IPS-20b (cell line): Measurements from ENCODE around the gene ITGA5.
"Not testable (repeated sequence)": the region's sequence is repeated elsewhere in the genome, so short reads cannot be mapped to it uniquely, and the experiment has no call there.

Source experiments
- H3K27ac ChIP-seq: one replicate; pipeline ENCODE4 v1.5.1; 2013; ENCODE audit warnings: low read length
- H3K27me3 ChIP-seq: 2 replicates; pipeline ENCODE4 v1.6.1; 2013; ENCODE audit warnings: mild to moderate bottlenecking, low read length, inconsistent platforms; ENCODE audit not compliant: insufficient read depth
- H3K36me3 ChIP-seq: 2 replicates; pipeline ENCODE4 v1.6.1; 2013; ENCODE audit warnings: low read depth, mild to moderate bottlenecking, inconsistent platforms, low read length, moderate library complexity; ENCODE audit not compliant: insufficient read depth
- H3K4me1 ChIP-seq: 2 replicates; pipeline ENCODE4 v1.6.1; 2013; ENCODE audit warnings: mild to moderate bottlenecking, control low read depth, inconsistent platforms, low read length, moderate library complexity; ENCODE audit not compliant: insufficient read depth
- H3K4me3 ChIP-seq: 2 replicates; pipeline ENCODE4 v1.5.1; 2013; ENCODE audit warnings: mild to moderate bottlenecking, low read length, inconsistent platforms
- H3K9ac ChIP-seq: 2 replicates; pipeline ENCODE4 v1.6.1; 2013; ENCODE audit warnings: low read depth, mild to moderate bottlenecking, inconsistent platforms, low read length, moderate library complexity
- H3K9me3 ChIP-seq: 2 replicates; pipeline ENCODE4 v1.6.1; 2013; ENCODE audit warnings: mild to moderate bottlenecking, low read depth, low read length, inconsistent platforms; ENCODE audit not compliant: insufficient read depth

Gene ITGA5

DNA sequence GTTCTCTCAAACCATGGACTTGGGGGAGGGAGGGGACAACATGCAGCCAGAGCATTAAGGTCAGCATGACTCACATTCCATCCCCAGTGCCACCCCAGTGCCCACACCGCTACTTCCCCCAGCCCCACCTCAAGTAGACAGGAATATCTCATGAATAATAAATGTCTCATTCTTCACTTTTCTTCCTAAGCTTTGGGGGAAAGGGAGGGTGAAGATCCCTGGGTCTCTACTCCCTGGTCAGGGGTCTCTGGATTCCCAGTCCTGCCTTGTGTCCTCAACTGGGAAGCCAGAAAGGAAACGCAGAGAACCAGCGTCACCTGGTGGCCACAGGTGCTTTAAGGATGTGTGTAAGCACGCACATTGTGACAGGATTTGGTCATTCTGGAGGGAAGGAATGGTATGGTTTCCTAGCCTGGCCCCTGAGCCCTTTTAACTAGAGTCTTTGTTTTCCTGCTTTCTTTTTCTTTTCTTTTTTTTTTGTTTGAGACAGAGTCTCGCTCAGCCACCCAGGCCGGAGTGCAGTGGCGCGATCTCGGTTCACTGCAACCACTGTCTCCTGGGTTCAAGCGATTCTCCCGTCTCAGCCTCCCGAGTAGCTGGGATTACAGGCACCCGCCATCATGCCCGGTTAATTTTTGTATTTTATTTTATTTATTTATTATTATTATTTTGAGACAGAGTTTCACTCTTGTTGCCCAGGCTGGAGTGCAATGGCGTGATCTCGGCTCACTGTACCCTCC is 58.2 kb downstream of the ITGA5 start:
- H3K4me1 ChIP-seq, result peaks cover 30% of the 10 kb centered on the region

DNA sequence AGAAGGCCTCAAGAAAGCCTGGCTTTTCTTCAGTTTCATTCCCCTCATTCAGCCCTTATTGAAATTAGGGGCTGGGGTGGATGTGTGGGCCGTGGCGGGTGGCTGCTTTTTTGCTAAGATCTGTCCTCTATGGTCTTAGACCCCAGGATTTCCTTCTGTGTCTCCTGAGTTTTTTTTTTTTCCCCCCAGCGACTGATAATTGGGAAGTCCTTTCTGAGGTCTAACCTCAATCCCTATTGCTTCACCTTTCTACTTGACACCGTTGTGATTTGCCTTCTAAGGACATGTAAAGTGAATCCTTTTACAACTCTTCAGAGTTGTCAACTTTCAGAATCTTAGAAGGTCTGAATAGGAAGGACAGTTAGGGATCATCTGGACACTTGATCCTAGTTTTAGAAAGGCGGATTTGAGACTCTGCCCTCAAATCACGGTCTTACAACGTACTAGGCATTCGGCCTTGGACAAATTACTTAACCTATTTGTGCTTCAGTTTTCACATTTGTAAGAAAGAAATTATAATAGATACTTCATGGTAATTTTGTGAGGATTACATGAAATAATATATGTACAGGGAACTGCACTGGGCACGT is 59.2 kb downstream of the ITGA5 start:
- H3K9me3 ChIP-seq, result no peaks in the 10 kb centered on the region
- H3K27me3 ChIP-seq, result 0 out of 2 replicates have a peak, but pooled peaks cover 6% of the 10 kb centered on the region
- H3K36me3 ChIP-seq, result no peaks in the 10 kb centered on the region
- H3K4me3 ChIP-seq, result peak overlapping the region; percentile 82
- H3K9ac ChIP-seq, result peak overlapping the region; percentile 70; the same call in 1 of the 2 replicates
- H3K27ac ChIP-seq, result no peak overlapping the region
- H3K4me1 ChIP-seq, result peaks cover 41% of the 10 kb centered on the region

More for the DNA sequence above, 58.2 kb downstream of the ITGA5 start:
- H3K9me3 ChIP-seq, result no peaks in the 10 kb centered on the region
- no peaks in the 10 kb centered on the region for H3K36me3 ChIP-seq
- H3K9ac ChIP-seq, result no peak overlapping the region
- H3K4me3 ChIP-seq, result no peak overlapping the region
- no peak overlapping the region for H3K27ac ChIP-seq
- 0 out of 2 replicates have a peak, but pooled peaks cover 7% of the 10 kb centered on the region for H3K27me3 ChIP-seq

DNA sequence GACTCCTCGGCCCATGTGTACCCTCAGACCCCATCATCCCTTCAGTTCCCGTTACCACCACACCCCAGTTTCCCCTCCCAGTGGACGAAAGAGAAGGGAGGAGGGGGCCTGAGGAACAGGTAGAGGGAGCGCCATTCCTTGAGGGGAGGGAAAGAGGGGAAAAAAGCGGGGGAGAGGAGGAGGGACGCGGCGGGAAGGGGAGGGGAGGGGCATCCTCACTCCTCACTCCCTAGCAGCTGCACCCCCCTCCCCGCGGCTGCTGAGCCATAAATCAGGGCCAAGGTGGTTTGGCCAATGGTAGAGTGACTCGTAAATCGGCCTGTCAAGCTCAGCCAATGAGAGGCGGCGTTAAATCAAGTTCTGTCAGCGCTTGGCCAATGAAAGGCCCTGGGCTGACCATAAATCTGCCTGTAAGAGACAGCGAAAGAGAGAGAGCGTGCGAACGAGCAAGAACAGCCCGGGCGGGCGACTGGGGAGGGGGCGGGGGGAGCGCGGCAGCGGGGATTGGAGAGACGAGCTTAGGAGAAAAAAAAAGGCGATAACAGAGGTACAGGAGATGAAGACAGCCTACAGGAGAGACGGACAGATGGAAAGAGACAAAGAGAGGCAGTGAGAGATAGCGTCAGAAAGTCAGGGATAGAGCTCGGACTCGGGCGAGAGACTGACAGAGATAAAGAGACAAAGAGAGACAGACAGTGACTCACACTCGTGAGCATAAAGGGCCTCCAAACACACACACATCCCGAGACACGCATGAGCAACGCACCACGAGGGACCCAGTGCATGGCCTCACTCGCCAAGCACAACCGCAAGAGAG is 59.9 kb downstream of the ITGA5 start:
- peaks cover 44% of the 10 kb centered on the region for H3K4me1 ChIP-seq
- no peaks in the 10 kb centered on the region for H3K36me3 ChIP-seq
- peak overlapping the region; percentile 73 for H3K27ac ChIP-seq
- no peaks in the 10 kb centered on the region for H3K27me3 ChIP-seq
- peak overlapping the region; percentile 82 for H3K4me3 ChIP-seq
- H3K9me3 ChIP-seq, result no peaks in the 10 kb centered on the region
- H3K9ac ChIP-seq, result peak overlapping the region; percentile 82; the same call in 1 of the 2 replicates

DNA sequence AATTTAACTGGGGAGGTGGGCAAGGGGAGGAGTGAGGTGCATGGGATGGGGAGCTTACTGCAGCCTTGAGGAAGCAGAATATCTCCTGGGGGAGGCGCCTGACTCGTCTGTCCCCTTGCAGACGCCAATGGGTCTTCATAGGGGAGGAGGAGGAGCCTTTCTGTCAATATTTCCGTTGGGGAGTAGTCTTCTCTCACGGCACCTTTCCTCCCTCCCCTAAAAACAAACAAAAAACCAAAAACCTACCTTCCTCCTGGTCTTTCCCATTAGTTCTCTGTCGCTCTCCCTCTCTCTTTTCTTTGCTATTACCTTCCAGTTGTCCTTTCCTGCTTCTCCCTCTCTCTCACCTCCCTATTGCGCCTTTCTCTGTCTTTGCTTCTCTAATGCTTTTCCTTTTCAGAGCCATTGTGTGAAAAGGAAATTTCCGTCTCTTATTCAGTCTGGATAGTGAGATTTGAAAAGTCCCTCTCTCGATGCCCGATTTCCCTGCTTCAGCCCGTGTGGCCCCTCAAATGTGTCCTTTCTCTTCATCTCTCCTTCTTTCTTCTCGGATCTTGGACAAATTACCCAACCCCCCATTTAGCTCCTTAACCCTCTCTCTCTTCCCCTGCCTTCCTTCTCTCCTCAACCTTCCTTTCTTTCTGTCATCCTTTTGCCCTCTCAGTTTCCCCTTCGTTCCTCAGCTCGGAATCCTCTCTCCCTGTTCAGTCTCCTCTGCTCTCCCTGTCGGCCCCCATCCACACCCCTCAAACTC is 60.7 kb downstream of the ITGA5 start:
- Histone ChIP-seq H3K27ac (peak overlapping the region; percentile 73), H3K36me3 (no peaks in the 10 kb centered on the region), H3K4me3 (peak overlapping the region; percentile 82), H3K27me3 (no peaks in the 10 kb centered on the region), H3K4me1 (peaks cover 49% of the 10 kb centered on the region), H3K9ac (peak overlapping the region; percentile 82; the same call in 1 of the 2 replicates), H3K9me3 (no peaks in the 10 kb centered on the region)

DNA sequence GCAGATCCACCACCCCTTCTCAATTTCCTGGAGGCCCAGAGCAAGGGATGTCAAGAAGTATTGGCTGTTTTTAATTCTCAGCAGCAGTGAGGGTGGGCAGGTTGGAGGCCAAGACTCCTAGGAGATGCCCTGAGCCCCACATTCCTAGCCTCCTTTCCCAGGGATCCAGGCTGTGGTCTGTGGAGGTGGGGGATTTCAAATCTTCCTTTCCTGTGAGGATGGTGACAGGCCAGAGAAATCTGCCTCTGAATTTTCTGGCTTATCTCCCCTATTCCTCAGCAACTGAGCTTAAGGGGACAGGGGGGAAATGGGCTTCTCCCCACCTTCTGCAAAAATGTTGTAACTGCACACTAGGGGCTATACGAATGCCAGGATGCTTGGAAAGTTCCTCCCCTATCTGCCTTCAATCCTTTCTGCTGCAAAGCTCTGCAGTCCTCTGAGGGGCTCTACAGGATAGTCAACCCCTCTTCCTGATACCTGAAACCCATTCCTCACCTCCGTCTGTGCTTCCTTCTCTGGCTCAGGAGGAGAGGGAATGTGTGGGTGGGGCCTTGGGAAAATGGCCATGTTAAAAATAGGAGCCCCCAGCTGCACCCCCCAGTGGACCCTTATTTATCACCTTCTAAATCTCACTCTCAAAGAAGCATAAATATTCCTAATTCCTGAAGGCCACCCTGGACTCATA is 61.4 kb downstream of the ITGA5 start:
- Histone ChIP-seq H3K9ac (peak overlapping the region; percentile 82; the same call in 1 of the 2 replicates), H3K9me3 (no peaks in the 10 kb centered on the region), H3K27me3 (no peaks in the 10 kb centered on the region), H3K27ac (no peak overlapping the region), H3K4me1 (peaks cover 56% of the 10 kb centered on the region), H3K4me3 (peak overlapping the region; percentile 82), H3K36me3 (no peaks in the 10 kb centered on the region)

DNA sequence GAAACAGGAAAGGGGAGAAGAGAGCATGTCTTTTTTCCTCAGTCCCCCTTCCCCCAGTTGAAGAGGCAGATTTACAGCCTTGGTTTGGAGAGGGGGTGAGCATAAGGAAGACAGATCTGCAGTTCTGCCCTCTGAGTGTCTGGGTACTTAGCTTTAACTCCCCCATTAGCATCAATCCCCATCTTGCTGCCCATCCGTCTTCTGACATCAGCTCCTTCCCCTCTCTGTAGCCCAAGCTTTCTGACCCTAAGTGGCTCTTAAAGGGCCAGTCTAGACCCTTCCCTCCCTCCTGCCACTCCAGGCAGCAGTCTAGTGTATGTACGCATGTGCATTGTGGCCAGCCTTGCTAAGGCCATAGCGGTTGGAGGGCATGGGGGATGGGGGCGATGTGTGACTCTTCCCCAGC is 62.1 kb downstream of the ITGA5 start:
- peak overlapping the region; percentile 82; the same call in 1 of the 2 replicates for H3K4me3 ChIP-seq
- H3K9ac ChIP-seq, result peak overlapping the region; percentile 82
- H3K9me3 ChIP-seq, result no peaks in the 10 kb centered on the region
- H3K36me3 ChIP-seq, result no peaks in the 10 kb centered on the region
- H3K27ac ChIP-seq, result peak overlapping the region; percentile 4
- H3K27me3 ChIP-seq, result no peaks in the 10 kb centered on the region; the same call in 1 of the 2 replicates
- H3K4me1 ChIP-seq, result peaks cover 59% of the 10 kb centered on the region

DNA sequence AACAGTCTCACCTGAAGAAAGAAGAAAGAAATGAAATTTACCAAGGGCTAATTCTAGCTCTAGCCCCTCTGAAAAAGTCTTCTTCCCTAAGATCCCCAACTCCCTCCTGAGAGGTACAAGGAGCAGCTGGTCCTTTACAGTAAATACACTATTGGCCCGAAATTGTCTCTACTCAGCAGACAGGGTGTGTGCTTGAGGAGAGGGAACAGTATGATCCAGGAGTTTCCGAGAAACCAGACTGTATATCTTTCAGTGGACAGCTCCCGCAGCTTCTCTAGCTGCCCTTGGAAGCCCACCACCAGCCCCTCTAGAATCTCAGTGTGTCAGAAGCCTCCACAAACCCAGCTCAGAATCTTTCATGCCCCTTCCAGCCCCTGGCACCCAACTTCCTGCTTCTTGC is 62.8 kb downstream of the ITGA5 start:
- peaks cover 7% of the 10 kb centered on the region; the same call in 1 of the 2 replicates for H3K27me3 ChIP-seq
- peaks cover 64% of the 10 kb centered on the region for H3K4me1 ChIP-seq
- peak overlapping the region; percentile 82; the same call in 1 of the 2 replicates for H3K4me3 ChIP-seq
- H3K36me3 ChIP-seq, result no peaks in the 10 kb centered on the region
- no peaks in the 10 kb centered on the region for H3K9me3 ChIP-seq
- H3K9ac ChIP-seq, result peak overlapping the region; percentile 82; the same call in 1 of the 2 replicates
- peak overlapping the region; percentile 4 for H3K27ac ChIP-seq

DNA sequence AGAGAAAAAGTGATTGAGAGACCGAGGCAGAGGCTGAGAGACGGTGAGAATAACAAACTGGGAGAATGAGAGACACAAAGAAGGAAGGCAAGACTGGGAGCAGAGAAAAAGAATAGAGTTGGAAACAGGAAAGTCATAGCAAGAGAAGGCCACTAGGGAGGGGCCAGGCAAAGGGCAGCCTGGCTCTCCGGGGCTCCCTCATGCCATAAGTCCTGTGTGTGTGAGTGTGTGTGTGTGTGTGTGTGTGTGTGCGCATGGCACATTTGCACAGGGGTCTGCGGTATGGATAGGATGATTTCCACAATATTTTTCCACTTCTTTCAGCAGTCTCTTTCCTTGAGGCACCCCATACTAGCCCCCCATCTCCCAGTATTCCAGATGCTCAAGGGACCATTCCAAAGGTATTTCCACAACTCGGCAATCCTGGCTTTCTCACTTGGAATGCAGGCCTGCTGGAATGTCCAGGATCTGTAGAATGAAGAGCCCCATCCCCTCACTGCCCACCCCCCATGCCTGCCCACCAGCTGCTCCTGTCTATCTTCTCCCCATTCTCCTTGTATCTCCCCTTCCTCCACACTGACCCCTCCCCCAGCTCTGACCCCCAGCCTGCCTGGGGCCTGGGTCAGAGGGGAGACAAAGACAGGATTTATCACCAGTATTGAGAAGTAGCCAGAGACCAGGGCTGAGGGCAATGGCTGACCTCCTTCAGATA is 63.8 kb downstream of the ITGA5 start:
- Histone ChIP-seq H3K27ac (peak overlapping the region; percentile 29), H3K4me3 (no peak overlapping the region), H3K4me1 (peaks cover 70% of the 10 kb centered on the region), H3K36me3 (no peaks in the 10 kb centered on the region), H3K9ac (peak overlapping the region; percentile 82; the same call in 1 of the 2 replicates), H3K27me3 (peaks cover 16% of the 10 kb centered on the region; the same call in 1 of the 2 replicates), H3K9me3 (no peaks in the 10 kb centered on the region)

DNA sequence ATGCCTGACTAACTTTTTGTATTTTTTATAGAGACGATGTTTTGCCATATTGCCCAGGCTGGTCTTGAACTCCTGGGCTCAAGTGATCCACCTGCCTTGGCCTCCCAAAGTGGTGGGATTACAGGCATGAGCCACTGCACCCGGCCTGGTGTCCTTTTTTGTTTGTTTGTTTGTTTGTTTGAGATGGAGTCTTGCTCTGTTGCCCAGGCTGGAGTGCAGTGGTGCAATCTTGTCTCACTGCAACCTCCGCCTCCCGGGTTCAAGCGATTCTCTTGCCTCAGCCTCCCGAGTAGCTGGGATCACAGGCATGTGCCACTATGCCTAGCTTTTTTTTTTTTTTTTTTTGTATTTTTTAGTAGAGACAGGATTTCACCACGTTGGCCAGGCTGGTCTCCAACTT is 64.8 kb downstream of the ITGA5 start:
- H3K9me3 ChIP-seq, H3K36me3 ChIP-seq, H3K9ac ChIP-seq, H3K27ac ChIP-seq, H3K4me3 ChIP-seq: not testable (repeated sequence)
- peaks cover 22% of the 10 kb centered on the region; the same call in 1 of the 2 replicates for H3K27me3 ChIP-seq
- peaks cover 73% of the 10 kb centered on the region for H3K4me1 ChIP-seq
